HG03175 (cell line): ENCODE data around the gene TLCD5.

Source experiments
- ATAC-seq: cut with Tn5 transposase; IDR thresholded peaks from one replicate; pipeline ENCODE4 v1.9.1; 2021; ENCODE audit warnings: mild to moderate bottlenecking, moderate library complexity; ENCODE audit not compliant: unreplicated experiment

TLCD5 gene

DNA sequence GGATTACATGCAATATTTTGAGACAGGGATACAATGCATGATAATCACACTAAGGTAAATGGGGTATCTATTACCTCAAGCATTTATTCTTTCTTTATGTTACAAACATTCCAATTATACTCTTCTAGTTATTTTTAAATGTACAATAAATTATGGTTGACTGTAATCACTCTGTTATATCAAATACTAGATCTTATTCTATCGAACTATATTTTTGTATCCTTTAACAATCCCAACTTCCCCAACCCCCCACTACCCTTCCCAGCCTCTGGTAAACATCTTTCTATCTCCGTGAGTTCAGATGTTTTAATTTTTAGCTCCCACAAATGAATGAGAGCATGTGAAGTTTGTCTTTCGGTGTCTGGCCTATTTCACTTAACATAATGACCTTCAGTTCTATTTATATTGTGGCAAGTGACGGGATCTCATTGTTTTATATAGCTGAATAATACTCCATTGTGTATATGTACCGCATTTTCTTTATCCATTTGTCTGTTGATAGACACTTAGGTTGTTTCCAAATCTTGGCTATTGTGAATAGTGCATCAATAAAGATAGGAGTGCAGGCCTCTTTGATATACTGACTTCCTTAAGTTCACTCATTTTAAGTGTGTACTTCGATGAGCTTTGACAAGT, 51.6 kb downstream of the TLCD5 start:
- ATAC-seq, result no peak

DNA sequence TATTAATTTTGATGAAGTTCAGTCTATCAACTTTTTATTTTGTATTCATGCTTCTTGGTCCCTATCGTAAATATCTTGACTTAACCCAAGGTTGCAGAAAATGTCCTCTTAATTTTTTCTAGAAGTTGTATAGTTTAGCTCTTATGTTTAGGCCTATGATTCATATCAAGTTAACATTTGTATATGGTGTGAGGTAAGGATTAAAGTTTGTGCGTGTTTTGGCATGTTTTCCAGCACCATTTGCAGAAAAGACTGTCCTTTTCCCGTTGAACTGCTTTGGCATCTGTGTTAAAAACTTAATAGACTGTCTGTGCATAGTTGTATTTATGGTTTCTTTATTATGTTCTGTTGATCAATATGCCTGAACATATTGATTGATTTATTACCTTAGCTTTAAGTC, 53.4 kb downstream of the TLCD5 start:
- ATAC-seq, result no peak

DNA sequence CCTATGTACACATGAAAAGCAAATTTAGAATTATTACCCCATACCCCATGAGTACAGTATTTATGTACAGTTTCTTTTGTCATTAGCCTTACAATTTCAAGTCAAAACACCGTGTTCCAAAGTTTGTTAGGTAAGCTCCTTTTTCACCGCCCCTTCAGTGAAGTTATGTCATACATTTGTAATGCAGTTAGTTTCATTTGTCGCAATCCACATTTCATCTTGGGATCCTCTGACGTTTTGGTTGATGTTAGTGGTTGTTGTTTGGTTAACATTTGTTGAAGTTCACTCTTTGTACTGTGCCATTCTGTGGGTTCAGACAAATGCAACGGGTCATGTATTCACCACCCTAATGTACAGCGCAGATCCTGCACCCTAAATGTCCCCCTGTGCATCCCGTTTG, 56.3 kb downstream of the TLCD5 start:
- ATAC-seq, result no peak
